Measurements from ENCODE around the gene KLRC1. TPM values are rescaled to one million over a fixed set of nuclear protein-coding genes. Genes with fewer than 3 reads are reported as not detected.

The KLRC1 gene
- polyA plus RNA-seq, 1 experiment, result not detected

- Histone ChIP-seq H3K9me3 (ENCODE audit: control insufficient read depth, insufficient read depth, low read length) (no peaks in the 10 kb centered on the region), H3K27ac (ENCODE audit: low read depth, low read length) (no peak overlapping the region), H3K4me3 (ENCODE audit: low read depth, low read length) (no peak overlapping the region), H3K27me3 (ENCODE audit: control insufficient read depth, insufficient read depth, low read length) (no peaks in the 10 kb centered on the region)
- ChIA-PET POLR2A (no interaction called here), CTCF (no interaction called here)
- no peak for DNase-seq (ENCODE audit: low read depth, low spot score)
- no peak for TF ChIP-seq CTCF (IDR thresholded peaks at IDR 0.05; ENCODE audit: low read depth, low read length)
These were observed 16.5 kb upstream of the KLRC1 start for GRCh38 chr12:10469701-10470100.

- Histone ChIP-seq H3K4me3 (ENCODE audit: low read depth, low read length) (no peak overlapping the region), H3K27me3 (ENCODE audit: control insufficient read depth, insufficient read depth, low read length) (no peaks in the 10 kb centered on the region), H3K27ac (ENCODE audit: low read depth, low read length) (no peak overlapping the region), H3K9me3 (ENCODE audit: control insufficient read depth, insufficient read depth, low read length) (no peaks in the 10 kb centered on the region)
- ChIA-PET CTCF (no interaction called here), POLR2A (no interaction called here)
- TF ChIP-seq CTCF (IDR thresholded peaks at IDR 0.05; ENCODE audit: low read depth, low read length), result no peak
- no peak for DNase-seq (ENCODE audit: low read depth, low spot score)
These were observed 13.1 kb upstream of the KLRC1 start for GRCh38 chr12:10466311-10466710.

GRCh38 chr12:10457760-10458159 is 4.6 kb upstream of the KLRC1 start:
- CTCF ChIA-PET, result no interaction called here
- Histone ChIP-seq H3K9me3 (ENCODE audit: control insufficient read depth, insufficient read depth, low read length) (no peaks in the 10 kb centered on the region), H3K27ac (ENCODE audit: low read depth, low read length) (no peak overlapping the region), H3K27me3 (ENCODE audit: control insufficient read depth, insufficient read depth, low read length) (no peaks in the 10 kb centered on the region), H3K4me3 (ENCODE audit: low read depth, low read length) (no peak overlapping the region)
- POLR2A ChIA-PET, result no interaction called here
- no peak for TF ChIP-seq CTCF (IDR thresholded peaks at IDR 0.05; ENCODE audit: low read depth, low read length)
- no peak for DNase-seq (ENCODE audit: low read depth, low spot score)

- POLR2A ChIA-PET, result no interaction called here
These were observed 3.7 kb upstream of the KLRC1 start for GRCh38 chr12:10456856-10457255.

GRCh38 chr12:10455766-10456165 is 2.6 kb upstream of the KLRC1 start:
- Histone ChIP-seq H3K9me3 (ENCODE audit: control insufficient read depth, insufficient read depth, low read length) (no peaks in the 10 kb centered on the region), H3K4me3 (ENCODE audit: low read depth, low read length) (no peak overlapping the region), H3K27me3 (ENCODE audit: control insufficient read depth, insufficient read depth, low read length) (no peaks in the 10 kb centered on the region), H3K27ac (ENCODE audit: low read depth, low read length) (no peak overlapping the region)
- no peak for TF ChIP-seq CTCF (IDR thresholded peaks at IDR 0.05; ENCODE audit: low read depth, low read length)
- CTCF ChIA-PET, result no interaction called here
- POLR2A ChIA-PET, result no interaction called here
- DNase-seq (ENCODE audit: low read depth, low spot score), result no peak

More at GRCh38 chr12:10456856-10457255, 3.7 kb upstream of the KLRC1 start:
- Histone ChIP-seq H3K27me3 (ENCODE audit: control insufficient read depth, insufficient read depth, low read length) (no peaks in the 10 kb centered on the region), H3K9me3 (ENCODE audit: control insufficient read depth, insufficient read depth, low read length) (no peaks in the 10 kb centered on the region), H3K4me3 (ENCODE audit: low read depth, low read length) (no peak overlapping the region), H3K27ac (ENCODE audit: low read depth, low read length) (no peak overlapping the region)
- TF ChIP-seq CTCF (IDR thresholded peaks at IDR 0.05; ENCODE audit: low read depth, low read length), result no peak
- DNase-seq (ENCODE audit: low read depth, low spot score), result no peak
- CTCF ChIA-PET, result no interaction called here
